LHCN-M2 (cell line): ENCODE results near the gene C1RL. TPM values are rescaled to one million over a fixed set of nuclear protein-coding genes. Genes with fewer than 3 reads are reported as not detected.

Experiments used
- DNase-seq: peaks from one replicate; pipeline ENCODE4 v3.0.0-alpha.2; 2012; ENCODE audit warnings: low read depth
- total RNA-seq: library from RNA; depleted of rRNA; stranded (reverse); fragments of >200 nt; gene quantifications from 2 replicates; pipeline ENCODE4 v1.2.3, GENCODE V29; 2014

Gene C1RL
- total RNA-seq, 1 experiment from 2014 or later, result 24.7 TPM

DNA sequence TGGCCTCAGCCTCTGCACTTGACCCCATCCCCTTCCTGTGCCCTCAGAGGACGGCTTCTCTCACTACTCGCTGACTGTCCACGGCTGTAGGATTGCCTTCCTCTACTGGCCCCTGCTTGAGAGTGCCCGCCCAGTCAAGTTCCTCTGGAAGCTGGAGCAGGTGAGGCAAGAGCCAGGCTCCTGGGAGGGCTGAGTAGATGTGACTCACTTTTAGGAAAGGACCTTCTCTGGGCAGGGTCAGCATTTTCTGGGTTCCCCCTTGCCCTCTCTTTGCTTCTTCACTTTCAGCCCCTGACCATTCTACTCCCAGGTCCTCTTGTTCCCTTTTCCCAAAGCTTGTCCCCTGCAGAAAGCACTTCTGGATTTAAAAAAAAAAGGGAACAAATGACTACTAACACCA is 28.9 kb upstream of the C1RL start:
- no peak for DNase-seq

GRCh38 chr12:7136676-7137075 is 27.7 kb upstream of the C1RL start:
- no peak for DNase-seq

DNA sequence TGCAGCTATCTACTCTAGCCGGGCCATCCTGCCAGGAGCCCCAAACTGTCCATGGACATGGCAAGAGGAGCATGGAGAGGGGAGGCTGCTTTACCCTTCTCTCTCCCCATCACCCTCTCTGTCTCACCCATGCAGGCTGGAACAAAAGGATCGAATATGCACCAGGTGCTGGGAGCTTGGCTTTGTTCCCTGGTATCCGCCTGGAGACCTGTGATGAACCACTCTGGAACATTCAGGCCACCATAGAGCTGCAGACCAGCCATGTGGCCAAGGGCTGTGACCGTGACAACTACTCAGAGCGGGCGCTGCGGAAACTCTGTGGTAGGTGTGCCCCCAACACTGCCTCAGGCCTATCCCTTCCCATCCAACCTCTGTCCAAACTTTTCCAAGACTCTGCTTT is 27.1 kb upstream of the C1RL start:
- DNase-seq, result no peak

DNA sequence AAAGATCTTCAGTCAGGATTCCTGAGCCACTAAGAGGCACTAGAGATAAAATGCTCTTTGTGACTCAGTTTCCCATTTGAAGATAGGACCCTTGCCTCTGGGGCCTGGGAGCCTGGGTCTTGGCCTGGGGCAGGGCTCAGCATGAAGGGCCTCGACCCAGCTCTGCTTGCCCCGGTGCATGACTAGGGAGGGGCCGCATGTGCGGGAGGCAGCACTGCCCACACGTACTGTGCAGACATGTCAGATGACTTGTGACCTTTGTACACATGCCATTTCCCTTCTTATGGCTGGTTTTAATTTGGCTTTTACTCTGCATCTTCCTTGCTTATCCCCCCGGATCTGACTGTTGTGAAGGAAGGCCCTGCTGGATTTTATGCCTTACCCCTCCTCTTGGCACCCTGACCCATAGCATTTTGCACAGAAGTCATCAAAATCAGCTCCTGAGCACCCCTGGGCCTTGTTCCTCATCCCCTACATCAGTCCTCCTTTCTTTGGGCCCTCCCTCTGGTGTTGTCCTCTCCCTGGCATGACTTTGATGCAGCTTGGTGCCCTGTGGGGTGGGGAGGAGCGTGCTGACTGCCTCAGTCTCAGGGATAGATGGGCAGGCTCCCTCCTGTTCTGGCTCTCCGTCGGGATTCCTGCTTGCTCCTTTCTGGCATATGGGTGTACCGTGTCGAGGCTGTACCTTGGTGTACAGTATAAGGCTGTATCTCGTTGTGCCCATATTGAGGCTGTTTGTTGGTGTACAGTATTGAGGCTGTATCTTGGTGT is 25.6 kb upstream of the C1RL start:
- DNase-seq, result no peak

- no peak for DNase-seq
Measured at GRCh38 chr12:7131502-7131866, 22.5 kb upstream of the C1RL start.

- peak; percentile 27 for DNase-seq
Measured at GRCh38 chr12:7130701-7131501, 21.9 kb upstream of the C1RL start.

- DNase-seq, result peak; percentile 50
Measured at GRCh38 chr12:7129872-7130691, 21.1 kb upstream of the C1RL start, which contains the start of gene CLSTN3. CLSTN3 (plus strand) TSS chr12:7130371; CDS start chr12:7130649, 278 bp downstream.

- no peak for DNase-seq
Measured at GRCh38 chr12:7129287-7129871, 20.4 kb upstream of the C1RL start.

DNA sequence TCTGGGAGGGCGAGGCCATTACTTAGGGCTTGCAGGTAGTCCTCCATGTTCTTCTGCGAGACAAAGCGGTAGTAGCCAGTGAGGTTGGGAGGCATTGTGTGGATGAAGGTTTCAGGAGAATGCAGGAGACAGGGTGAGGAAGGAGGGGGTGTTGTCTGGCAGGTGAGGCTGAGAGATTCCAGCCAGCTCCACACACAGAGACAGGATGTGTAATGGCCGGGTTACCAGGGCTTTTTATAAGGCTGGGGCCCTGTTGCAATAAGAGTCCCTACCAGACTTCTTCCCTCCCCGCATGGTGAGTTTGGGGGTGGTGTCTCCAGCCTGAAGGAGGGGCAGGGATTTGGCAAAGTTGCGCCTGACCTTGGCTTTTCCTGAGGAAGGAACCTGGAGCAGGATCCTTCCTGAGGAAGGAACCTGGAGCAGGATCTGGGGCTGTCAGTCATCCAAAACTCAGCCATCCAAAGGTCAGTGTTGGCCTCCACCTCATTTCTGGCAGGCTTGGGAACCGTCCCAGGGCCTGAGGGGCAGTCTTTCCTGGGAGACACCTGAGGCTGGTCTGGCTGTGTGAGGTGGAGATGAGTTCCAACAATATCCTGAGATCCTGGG is 19.8 kb upstream of the C1RL start, which contains the start of gene RBP5:
Gene RBP5 (minus strand): TSS at position 209 of the 606 bp plus-strand sequence. CDS start 114 bp downstream, at position 95.
- no peak for DNase-seq

GRCh38 chr12:7127916-7128626 is 19.1 kb upstream of the C1RL start:
- no peak for DNase-seq

DNA sequence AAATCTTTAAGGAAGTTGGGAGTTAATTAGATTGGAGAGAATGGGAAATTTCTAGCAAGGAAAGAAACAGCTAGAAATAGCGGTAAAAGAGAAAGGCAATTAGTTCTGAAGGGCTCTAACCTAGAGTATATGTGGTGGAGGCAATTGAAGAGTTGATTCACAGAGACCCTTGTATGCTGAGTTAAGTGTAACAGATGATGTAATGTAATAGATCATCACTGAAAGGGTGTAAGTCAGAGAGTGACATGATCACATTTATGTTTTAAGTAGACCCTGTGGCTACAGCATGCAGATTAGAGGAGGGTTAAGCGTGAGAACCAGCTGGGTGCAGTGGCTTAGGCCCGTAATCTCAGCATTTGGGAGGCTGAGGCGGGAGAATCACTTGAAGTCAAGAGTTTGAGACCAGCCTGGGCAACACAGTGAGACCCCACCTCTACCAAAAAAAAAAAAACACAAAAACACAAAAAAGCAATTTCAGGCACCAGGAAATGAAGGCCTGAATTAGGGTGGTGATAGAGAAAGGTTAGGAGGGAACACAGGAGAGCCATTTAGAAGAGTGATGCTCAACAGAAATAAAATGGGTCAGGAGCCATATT is 16.7 kb upstream of the C1RL start:
- DNase-seq, result no peak

DNA sequence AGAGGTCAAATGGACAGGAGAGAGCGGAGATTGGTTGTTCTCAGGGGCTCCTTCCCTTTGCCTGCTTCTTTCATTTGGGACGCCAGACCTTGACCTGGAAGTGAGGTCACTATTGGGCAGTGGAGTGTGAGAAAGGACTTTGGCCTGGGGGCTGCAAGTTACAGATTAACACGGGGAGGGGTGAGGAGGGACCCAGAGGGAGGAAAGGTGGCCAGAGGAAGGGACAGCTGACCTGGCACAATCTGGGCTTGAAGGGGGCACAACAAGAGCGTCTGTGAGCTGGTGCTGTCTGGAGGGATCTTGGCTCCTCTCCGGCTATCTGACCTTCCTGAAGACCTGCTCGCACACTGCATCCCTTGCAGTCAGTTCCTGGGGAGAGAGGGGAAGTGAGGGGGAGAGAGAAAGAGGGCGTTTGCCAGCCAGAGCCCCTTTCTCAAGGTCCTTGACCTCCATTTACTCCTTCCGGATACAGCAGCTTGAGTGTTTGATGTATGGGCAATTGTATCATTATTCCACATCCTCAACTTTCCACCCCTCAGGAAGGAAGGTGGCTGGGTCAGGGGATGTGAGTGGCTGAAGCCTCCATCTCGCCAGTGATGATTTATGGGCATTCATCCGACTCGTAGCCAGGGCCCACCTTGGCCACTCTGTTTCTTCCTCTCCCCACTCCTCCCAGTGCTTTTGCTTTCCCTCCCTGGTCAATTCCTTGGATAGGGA is 14.9 kb upstream of the C1RL start:
- no peak for DNase-seq

DNA sequence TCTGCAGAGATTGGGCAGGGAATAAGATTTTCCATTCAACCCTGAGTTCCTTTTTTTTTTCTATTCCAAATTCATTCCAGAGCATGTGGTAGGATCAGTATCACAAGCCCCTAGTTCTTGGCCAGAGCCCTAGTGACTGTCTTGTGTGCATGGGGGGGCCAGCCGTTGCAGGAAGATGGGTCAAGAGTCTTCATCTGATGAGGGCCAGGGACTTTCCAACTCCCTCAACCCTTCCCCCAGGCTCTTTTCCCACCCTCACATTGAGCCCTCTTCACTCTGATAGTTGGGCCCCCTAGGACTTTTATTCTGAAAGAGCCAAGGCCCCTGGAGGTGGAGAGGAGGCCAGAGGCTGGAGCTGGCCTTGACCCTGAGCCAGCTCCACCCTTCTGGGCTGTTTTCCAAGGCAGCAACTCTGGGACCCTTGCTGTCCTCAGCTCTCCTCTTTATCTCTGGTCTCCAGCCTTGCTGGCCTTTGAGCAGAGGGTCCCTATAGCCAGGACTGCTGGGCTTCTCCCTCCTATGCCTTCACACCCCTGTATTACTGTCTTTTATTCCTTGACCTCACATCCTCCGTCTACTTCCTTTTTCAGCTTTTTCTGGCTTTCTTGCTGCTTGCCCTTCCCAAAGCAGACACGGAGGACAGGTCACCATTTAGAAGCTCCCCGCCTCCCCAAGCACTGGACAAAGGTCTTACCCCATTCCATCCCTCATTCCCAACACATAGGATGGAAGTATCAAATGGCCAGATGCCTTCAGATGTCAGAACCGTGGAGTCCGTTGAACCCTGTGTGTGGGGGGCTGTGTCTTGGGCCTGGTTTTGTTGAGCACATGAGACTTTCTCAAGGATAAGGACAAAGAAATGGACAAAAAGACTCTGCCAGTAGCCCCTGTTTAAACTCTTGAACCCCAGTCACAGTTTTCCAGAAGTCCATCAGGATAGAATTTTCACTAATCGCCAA is 14.1 kb upstream of the C1RL start:
- no peak for DNase-seq

- DNase-seq, result no peak
Measured at GRCh38 chr12:7121324-7121723, 12.3 kb upstream of the C1RL start.

DNA sequence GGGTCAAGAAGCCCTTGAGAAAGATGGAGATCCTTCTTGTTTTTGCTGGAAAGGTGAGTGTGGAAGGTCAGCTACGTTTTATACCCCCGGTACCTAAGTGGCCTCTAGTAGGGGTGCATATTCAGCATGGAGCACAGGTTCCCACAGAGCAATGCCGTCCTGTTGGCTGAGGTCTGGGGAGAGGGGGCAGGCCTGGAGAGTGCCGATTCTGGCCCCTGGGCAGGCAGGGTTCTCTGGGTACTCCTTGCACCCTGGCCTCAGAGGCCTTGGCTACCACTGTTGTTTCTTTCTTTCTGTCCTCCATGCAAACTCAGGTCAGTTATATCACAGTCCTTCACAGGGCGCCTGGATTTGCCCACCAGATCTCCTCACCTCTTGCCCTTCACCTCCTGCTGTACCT is 11.2 kb upstream of the C1RL start:
- no peak for DNase-seq

GRCh38 chr12:7118881-7119280 is 9.9 kb upstream of the C1RL start:
- DNase-seq, result no peak

DNA sequence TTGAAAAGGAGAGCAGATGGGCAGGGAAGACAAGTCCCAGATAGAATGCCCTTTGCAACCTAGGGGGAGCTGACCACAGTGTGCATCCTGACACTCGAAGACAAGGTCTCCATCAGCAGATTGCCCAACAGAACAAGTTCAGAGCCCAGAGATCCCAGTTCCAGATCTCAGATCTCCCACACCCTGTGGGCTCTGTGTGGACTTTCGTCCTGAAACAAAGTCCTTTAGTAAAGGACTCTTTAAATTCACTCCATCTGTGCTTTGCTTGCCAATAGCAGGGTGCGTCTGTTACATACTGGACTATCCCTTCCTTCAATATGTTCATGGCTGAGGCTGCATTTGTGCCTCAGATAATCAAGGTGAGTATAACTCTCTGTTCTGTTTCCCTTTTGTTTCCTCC is 8.7 kb upstream of the C1RL start:
- DNase-seq, result no peak

DNA sequence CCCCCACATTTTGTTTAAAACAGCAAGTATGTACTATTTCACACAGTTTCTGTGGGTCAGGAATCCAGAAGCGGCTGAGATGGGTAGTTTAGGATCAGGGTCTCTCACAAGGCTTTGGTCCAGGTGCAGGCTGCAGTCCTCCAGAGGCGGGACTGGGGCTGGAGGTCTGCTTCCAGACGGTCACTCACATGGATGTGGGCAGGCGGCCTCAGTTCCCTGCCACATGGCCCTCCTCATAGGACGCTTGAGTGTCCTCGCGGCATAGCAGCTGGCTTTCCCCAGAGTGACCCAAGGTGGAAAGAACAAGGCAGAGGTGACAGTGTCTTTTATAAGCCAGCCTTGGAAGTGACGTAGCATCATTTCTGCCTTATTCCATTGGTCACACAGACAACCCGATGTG is 7.9 kb upstream of the C1RL start:
- DNase-seq, result no peak
